HG03575 (cell line): ENCODE results near the gene LHPP.

Source experiments
- ATAC-seq: cut with Tn5 transposase; IDR thresholded peaks from one replicate; pipeline ENCODE4 v1.9.1; 2021; ENCODE audit not compliant: unreplicated experiment, insufficient number of reproducible peaks, low FRiP score; ENCODE audit errors: extremely low read depth

The LHPP gene

GRCh38 chr10:124560377-124561105 lies 98.9 kb downstream of the LHPP start:
- ATAC-seq, result no peak

DNA sequence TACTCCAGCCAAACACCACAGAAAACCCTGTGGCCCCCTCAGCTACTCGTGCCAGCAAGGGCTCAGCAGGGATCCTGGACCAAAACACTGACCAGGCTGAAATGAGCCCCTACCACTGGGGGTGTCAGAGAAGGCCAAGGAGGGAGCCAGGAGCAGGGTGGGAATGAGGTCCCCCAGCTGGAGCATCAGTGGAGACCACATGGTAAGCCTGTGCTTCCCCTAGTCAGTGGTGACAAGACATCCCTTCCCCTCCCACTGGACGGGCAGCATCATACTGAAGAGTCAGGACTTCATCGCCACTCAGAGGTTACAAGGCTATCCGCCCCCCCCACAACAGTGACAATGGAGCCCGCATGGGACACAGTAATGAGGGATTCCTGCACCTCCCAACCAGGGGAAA lies 99.6 kb downstream of the LHPP start:
- no peak for ATAC-seq

- no peak for ATAC-seq
Observed at GRCh38 chr10:124562425-124563060, 100.9 kb downstream of the LHPP start.

GRCh38 chr10:124563320-124564040 lies 101.9 kb downstream of the LHPP start:
- no peak for ATAC-seq

GRCh38 chr10:124564881-124565280 lies 103.3 kb downstream of the LHPP start:
- no peak for ATAC-seq

DNA sequence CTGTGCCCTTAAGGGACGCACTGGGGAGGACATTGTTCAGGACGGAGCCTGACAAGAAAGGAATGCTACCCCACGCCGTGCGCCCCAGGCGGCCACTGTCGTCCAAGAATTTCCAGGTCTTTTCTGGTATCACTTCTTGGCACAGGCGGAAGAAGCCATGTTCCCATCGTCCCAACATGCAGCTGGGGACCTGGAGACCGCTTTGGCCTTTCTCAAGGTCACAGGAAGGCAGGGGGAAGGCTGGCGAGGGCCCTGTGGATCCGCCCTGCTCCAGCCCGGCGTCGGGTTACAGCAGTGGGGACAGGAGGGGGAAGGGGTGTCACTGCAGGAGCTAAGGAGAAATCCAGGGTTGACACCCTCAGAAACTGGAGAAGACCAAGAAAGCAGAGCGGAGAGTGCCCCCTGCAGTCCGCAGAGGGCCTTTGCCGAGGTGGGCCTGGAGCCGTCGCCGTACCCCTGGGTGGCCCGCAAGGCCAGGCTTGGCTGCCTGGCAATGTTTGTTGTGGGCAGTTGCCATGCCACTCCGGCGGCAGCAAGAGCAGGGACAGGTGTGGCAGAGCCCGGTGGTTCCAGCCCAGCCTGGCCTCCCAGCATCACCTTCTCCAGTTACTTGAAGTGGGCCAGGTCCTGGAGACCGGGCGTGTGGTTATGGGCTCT lies 104.1 kb downstream of the LHPP start:
- no peak for ATAC-seq

DNA sequence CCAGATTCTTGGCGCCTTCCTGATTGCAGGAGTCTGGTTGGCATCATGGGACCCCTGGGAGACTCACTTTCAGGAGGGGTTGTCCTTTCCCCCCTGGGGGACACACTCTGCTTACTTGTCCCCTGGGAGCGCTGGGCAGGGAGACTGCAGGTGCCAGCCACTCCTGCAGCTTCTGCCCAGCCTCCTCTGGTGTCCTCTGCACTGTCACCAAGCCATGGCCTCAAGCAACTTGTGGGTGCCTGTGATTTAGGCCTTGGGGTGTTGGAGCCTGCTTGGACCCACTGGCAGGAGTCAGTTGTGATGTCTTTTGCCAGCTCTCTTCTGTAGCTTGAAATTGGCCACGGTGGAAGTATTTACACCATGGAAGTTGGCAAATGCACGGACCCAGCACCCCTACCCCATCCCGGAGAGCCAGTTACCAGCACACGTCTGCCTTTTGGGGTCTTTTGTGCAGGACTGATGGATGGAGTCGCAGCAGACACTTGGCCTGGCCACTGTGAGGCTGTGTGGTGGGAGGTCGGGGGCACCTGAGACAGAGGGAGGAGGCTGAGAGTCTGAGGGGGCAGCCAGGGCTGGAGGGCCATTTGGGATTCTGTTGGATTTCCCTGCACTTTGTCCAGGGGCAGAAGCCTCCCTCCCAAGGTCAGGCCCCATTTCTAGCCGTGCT lies 104.7 kb downstream of the LHPP start:
- no peak for ATAC-seq

DNA sequence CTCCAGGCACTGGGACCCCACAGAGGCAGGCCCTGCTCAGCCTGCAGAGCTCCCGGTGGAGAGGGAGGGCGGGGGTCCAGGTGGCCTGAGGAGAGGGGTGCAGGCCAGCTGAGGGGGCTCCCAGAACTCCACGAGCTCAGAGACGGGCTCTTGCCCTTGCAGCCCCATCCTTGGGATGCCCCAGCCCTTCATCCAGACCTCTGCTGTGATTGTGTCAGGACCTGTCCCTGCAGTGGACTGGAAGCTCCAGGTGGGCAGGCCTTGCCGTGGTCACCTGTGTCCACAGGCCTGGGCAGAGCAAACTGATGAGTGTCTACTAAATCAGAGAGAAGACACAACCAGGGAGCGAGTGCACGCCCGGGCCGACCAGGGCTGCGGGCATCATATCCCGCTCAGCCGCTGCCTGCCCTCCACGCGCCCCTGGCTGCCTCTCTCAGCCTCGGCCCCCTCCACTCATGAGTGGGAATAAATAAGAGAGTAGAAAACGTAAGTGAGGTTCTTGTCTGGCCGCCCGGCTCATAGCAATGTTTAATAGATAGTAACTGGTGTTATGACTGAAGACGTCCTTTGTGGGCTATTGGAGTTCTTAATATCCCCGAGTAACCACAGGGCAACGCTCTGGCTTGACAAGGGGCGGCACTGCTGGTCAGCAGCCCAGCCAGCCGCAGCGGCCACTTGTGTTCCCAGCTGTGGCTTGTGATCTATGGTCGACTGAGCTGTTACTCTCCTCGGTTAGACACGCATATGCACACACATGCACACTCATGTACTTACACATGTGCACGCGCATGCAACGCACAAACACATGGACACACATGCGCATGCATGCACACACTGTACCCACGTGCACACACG lies 105.6 kb downstream of the LHPP start:
- ATAC-seq, result no peak

DNA sequence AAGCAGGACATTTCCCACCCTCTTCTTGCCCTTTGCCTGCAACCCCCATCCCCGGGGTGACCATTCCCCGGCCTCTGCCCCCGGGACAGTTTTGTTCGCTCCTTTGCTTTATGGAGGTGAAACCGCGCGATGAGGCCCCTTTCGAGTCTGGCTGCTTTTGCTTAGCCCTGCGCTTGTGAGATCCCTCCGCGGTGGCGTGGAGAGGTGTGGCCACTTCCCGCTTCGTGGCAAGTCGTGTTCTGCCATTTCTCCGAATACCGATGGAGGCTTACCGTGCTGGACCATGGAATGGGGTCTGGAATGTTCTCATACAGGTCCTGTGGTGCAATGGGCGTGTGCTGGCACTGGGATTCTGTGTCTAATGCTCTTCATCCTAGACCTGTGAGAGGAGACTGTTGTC lies 106.7 kb downstream of the LHPP start:
- ATAC-seq, result no peak

- no peak for ATAC-seq
Observed at GRCh38 chr10:124568848-124569622, 107.4 kb downstream of the LHPP start.

- no peak for ATAC-seq
Observed at GRCh38 chr10:124569623-124570470, 108.2 kb downstream of the LHPP start.

DNA sequence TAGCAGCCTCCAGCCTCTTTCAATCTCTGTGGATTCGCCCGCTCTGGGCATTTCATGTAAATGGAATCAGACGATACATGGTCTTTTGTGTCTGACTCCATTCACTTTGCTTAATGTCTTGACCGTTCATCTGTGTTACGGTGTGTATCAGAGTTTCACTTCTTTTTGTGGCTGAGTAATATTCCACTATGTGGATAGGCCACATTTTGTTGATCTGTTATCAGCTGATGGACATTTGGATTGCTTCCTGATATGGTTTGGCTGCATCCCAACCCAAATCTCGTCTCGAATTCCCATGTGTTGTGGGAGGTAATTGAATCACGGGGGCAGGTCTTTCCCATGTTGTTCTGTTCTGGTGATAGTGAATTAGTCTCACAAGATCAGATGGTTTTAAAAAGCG lies 109.0 kb downstream of the LHPP start:
- no peak for ATAC-seq

DNA sequence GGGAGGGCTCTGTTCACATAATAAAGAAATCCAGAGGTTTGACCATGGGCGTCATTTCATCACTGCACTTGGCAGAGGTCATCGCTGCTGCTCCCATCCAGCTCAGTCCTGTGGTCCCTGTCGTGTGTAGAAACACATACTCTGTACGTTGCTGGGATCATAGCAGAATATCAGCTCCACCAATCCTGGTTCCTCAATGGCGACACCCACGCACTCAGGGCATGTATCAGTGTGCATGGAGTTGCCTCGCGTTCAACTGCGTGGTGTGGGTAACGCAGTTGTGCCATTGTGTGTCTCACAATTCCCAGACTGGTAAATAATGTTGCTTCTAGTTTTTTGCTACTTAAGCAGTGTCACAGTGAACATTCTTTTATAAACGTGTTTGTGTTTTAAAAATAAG lies 111.1 kb downstream of the LHPP start:
- no peak for ATAC-seq

GRCh38 chr10:124573726-124574455 lies 112.3 kb downstream of the LHPP start:
- no peak for ATAC-seq

- no peak for ATAC-seq
Observed at GRCh38 chr10:124574456-124575070, 112.9 kb downstream of the LHPP start.
